ENCODE data around the gene RAPGEF2.
"Not testable (repeated sequence)": the region's sequence is repeated elsewhere in the genome, so short reads cannot be mapped to it uniquely, and the experiment has no call there.

The RAPGEF2 gene

DNA sequence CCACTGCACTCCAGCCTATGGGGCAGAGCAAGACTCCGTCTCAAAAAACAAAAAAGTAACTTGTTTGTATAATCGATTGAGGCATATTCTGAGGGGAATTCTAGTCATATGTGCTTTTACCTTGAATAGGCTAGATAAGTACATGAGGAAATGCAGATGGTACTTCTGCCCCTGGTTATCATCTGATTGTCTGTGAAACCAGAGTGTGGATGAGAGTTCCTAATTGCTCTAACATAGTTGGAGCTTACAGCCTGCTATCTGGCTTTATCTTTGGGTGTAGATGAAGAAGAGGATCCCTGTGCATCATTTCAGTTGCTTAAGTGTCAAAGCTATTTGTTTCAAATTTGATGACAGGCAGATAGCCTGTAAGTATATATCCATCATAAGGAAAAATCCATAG, 205.1 kb downstream of the RAPGEF2 start:
- peaks cover 4% of the 10 kb centered on the region; the same call in 1 of the 2 replicates for H4K20me1 ChIP-seq
- H3K36me3 ChIP-seq: peaks cover 17% of the 10 kb centered on the region
- H3K9ac ChIP-seq: no peak overlapping the region
- H3K4me2 ChIP-seq: no peak overlapping the region
- TF ChIP-seq Cebpa-rat (IDR thresholded peaks at IDR 0.05): no peak
- H3K4me1 ChIP-seq: no peaks in the 10 kb centered on the region
- H3K9me3 ChIP-seq: no peaks in the 10 kb centered on the region
- H3K4me3 ChIP-seq: no peak overlapping the region
- no peak overlapping the region for H3K27ac ChIP-seq
- H3K27me3 ChIP-seq: no peaks in the 10 kb centered on the region

DNA sequence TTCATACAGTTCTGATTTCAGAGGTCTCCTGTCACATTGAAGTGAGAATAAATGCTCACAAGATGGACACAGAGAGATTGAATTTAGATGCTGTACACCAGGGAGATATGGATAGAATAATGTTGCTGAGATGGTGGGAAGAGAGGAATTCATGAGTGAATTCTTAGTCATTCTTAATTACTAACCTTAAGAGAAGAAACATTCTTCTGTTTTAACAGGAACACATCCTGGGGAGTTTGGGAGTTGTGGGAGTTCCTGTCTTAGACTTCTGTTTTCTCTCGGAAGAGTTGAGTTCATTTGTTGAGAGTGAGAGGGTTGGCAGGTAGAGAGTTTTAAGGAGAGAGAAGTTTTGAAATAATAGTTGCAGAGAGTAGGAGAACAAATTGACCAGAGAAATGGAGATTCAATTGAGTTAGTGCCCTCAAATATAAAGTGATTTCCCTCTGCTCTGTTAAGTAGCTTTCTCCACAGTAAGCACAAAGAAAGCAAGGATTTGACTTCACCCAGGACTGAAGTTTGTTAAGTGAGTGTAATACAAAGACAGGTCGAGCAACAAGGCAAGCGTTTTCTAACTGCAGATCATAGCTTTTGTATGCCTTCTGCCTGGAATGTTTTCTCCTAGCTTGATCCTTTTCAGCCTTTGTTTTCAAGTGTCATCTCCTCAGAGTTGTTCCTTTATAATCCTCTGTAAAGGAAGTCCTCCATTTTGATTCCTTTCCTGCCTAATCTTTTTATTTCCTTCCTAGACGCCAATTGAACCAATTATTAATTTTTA, 205.9 kb downstream of the RAPGEF2 start:
- Histone ChIP-seq H3K27ac (no peak overlapping the region), H4K20me1 (peaks cover 4% of the 10 kb centered on the region; the same call in 1 of the 2 replicates), H3K4me2 (no peak overlapping the region), H3K9me3 (no peaks in the 10 kb centered on the region), H3K9ac (no peak overlapping the region), H3K4me3 (no peak overlapping the region), H3K27me3 (no peaks in the 10 kb centered on the region), H3K4me1 (no peaks in the 10 kb centered on the region), H3K36me3 (peaks cover 18% of the 10 kb centered on the region)
- no peak for TF ChIP-seq Cebpa-rat (IDR thresholded peaks at IDR 0.05)

DNA sequence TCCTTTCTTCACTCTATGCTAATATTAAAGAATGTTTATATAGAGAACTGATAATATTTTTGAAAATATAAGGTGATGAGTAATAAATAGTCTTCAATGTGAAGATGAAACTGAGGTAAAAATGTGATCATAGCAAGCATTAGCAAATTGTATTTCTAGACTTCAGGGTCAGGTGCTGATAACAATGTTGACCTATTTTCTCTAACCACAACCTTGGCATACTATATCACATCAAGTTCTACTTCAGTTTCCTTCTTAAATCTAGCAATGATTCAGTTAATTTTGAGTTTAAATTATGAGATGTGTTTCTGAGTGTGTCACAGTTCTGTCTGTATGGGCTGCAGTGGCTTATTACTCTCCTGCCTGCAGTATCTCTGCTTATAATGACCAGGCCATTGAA, 209.4 kb downstream of the RAPGEF2 start:
- no peak overlapping the region for H3K9ac ChIP-seq
- no peak overlapping the region for H3K4me2 ChIP-seq
- TF ChIP-seq Cebpa-rat (IDR thresholded peaks at IDR 0.05): no peak
- peaks cover 4% of the 10 kb centered on the region; the same call in 1 of the 2 replicates for H4K20me1 ChIP-seq
- no peak overlapping the region for H3K4me3 ChIP-seq
- H3K36me3 ChIP-seq: peaks cover 31% of the 10 kb centered on the region
- no peaks in the 10 kb centered on the region for H3K4me1 ChIP-seq
- peaks cover 7% of the 10 kb centered on the region; the same call in 1 of the 2 replicates for H3K9me3 ChIP-seq
- H3K27me3 ChIP-seq: no peaks in the 10 kb centered on the region
- no peak overlapping the region for H3K27ac ChIP-seq

DNA sequence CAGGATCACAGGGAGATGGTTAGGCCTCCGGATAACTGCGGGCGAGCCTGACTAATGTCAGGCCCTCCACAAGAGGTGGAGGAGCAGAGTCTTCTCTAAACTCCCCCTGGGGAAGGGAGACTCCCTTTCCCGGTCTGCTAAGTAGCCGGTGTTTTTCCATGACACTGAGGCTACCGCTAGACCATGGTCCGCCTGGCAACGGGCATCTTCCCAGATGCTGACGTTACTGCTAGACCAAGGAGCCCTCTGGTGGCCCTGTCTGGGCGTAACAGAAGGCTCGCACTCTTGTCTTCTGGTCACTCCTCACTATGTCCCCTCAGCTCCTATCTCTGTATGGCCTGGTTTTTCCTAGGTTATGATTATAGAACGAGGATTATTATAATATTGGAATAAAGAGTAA, 213.0 kb downstream of the RAPGEF2 start:
- not testable (repeated sequence) for H3K9ac ChIP-seq

DNA sequence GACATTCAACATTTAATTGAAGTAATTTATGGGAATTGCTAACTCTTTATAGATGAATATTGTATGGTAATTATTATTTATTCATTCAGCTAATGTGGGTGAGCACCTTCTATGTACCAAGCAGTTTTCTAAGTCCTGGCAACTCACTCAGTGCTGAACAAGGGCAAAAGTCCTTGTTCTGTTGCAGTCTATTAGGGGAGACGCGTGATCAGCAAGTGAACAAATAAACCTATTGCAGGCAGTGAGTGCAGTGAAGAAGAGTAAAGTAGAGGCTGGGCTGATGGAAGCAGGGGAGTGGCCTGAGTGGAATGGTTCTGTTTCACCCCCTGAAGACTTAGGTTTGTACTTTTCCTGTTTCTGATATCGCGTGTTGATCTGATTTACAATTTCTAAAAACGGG, 214.3 kb downstream of the RAPGEF2 start:
- Histone ChIP-seq H3K9ac (no peak overlapping the region), H3K9me3 (peaks cover 7% of the 10 kb centered on the region; the same call in 1 of the 2 replicates), H4K20me1 (no peaks in the 10 kb centered on the region), H3K27ac (no peak overlapping the region), H3K36me3 (peaks cover 44% of the 10 kb centered on the region), H3K4me1 (no peaks in the 10 kb centered on the region), H3K4me2 (no peak overlapping the region), H3K4me3 (no peak overlapping the region), H3K27me3 (no peaks in the 10 kb centered on the region)
- TF ChIP-seq Cebpa-rat (IDR thresholded peaks at IDR 0.05): no peak

More for the DNA sequence above, 213.0 kb downstream of the RAPGEF2 start:
- not testable (repeated sequence) for H3K4me3 ChIP-seq, H3K4me2 ChIP-seq, H4K20me1 ChIP-seq, H3K27ac ChIP-seq, H3K27me3 ChIP-seq, H3K9me3 ChIP-seq, H3K4me1 ChIP-seq
- peaks cover 31% of the 10 kb centered on the region for H3K36me3 ChIP-seq

DNA sequence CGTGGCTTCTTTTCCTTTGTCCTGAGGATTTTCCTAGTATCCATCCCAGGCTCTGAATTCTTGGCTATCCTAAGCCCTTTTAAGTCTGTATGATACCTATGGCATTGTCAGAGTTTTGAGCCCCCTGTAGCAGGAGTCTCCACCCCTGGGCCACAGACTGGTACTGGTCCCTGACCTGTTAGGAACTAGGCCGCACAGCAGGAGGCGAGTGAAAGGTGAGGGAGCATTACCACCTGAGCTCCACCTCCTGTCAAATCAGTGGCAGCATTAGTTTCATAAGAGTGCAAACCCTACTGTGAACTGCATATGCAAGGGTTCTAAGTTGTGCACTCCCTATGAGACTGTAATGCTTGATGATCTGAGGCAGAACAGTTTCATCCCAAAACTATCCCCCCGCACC, 216.1 kb downstream of the RAPGEF2 start:
- H3K4me3 ChIP-seq: no peak overlapping the region
- H3K4me1 ChIP-seq: no peaks in the 10 kb centered on the region
- no peaks in the 10 kb centered on the region for H3K27me3 ChIP-seq
- peaks cover 7% of the 10 kb centered on the region; the same call in 1 of the 2 replicates for H3K9me3 ChIP-seq
- H3K36me3 ChIP-seq: peaks cover 58% of the 10 kb centered on the region
- no peak for TF ChIP-seq Cebpa-rat (IDR thresholded peaks at IDR 0.05)
- H3K4me2 ChIP-seq: no peak overlapping the region
- no peak overlapping the region for H3K27ac ChIP-seq
- no peak overlapping the region for H3K9ac ChIP-seq
- no peaks in the 10 kb centered on the region for H4K20me1 ChIP-seq

DNA sequence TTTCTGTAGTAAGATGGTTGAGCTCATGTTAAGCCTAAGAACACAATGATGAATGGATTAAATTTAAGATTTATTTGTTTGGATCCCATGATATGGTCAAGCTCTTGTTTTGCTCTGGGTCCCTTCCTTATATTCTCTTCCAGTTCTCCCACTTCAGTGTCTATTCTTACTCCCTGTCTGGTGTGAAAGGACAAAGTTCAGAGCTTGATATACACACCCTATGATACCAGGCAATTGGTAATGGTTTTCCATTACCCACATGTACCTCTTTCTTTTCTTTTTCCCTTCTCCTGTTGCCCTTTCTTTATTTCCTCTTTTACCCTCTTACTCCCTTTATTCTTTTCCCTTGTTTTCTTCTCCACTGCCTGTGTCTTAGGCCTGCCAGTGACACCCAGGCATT, 223.6 kb downstream of the RAPGEF2 start:
- H3K9me3 ChIP-seq: no peaks in the 10 kb centered on the region
- H3K4me3 ChIP-seq: no peak overlapping the region
- no peak for TF ChIP-seq Cebpa-rat (IDR thresholded peaks at IDR 0.05)
- peaks cover 39% of the 10 kb centered on the region for H3K36me3 ChIP-seq
- no peak overlapping the region for H3K4me2 ChIP-seq
- no peaks in the 10 kb centered on the region for H4K20me1 ChIP-seq
- no peaks in the 10 kb centered on the region for H3K27me3 ChIP-seq
- H3K4me1 ChIP-seq: no peaks in the 10 kb centered on the region
- H3K27ac ChIP-seq: no peak overlapping the region
- H3K9ac ChIP-seq: no peak overlapping the region

DNA sequence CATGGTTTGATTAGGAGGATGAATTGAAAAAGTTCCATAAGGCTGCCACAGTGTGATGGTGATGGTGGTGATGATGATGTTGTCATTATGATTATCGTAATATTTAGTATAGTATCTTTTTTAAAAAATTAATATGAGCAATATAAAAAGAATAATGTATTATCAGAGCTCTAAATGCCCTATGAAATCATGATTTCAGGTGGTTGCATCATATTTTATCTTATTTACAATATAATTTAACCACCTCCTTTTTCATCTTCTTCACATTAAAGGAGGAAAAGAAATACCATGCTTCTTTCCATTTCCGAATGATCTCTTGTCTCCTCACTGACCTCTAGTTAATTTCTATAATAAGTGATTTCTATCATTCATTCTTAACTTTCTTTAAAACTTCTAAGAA, 225.9 kb downstream of the RAPGEF2 start:
- H3K27me3 ChIP-seq: no peaks in the 10 kb centered on the region
- no peak overlapping the region for H3K4me3 ChIP-seq
- H3K27ac ChIP-seq: no peak overlapping the region
- no peaks in the 10 kb centered on the region for H4K20me1 ChIP-seq
- H3K4me1 ChIP-seq: no peaks in the 10 kb centered on the region
- H3K9me3 ChIP-seq: no peaks in the 10 kb centered on the region
- no peak overlapping the region for H3K9ac ChIP-seq
- no peak overlapping the region for H3K4me2 ChIP-seq
- H3K36me3 ChIP-seq: peaks cover 32% of the 10 kb centered on the region
- TF ChIP-seq Cebpa-rat (IDR thresholded peaks at IDR 0.05): no peak

DNA sequence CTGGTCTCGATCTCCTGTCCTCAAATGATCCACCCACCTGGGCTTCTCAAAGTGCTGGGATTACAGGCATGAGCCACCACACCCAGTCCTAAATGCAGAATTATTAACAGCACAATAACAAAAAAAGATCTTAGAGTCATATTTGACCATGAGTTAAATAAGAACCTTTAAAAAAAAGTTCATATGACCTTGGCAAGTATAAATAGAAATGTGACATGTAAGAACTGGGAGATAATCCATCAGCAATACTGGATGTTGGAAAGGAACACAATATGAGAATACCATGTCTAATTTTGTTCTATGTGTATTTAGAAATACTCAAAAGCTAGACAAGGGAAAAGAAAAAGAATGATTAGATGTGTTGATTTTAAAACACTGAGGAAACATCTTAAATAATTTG, 231.6 kb downstream of the RAPGEF2 start:
- Histone ChIP-seq H3K4me2 (no peak overlapping the region), H4K20me1 (no peaks in the 10 kb centered on the region), H3K27ac (no peak overlapping the region), H3K9ac (no peak overlapping the region), H3K27me3 (no peaks in the 10 kb centered on the region), H3K4me3 (no peak overlapping the region), H3K9me3 (no peaks in the 10 kb centered on the region), H3K4me1 (no peaks in the 10 kb centered on the region), H3K36me3 (peaks cover 57% of the 10 kb centered on the region)
- no peak for TF ChIP-seq Cebpa-rat (IDR thresholded peaks at IDR 0.05)

DNA sequence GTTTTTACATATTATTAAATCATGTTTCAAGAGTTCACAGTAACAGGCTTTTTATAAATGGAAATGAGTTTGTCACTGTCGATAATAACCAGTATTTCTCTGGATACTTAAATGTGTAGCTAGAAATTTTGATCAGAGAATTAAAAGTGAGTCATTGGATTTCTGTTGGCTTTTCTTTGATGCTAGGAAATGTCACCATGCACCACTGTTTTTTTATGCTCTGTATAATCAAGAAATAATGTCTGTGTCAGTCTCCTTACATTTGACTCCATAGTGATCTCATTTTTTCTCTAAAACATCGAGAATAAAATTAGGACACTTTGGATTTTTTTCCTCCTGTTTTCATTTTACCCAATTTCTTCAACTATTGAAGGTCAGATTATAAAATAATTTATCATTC, 234.2 kb downstream of the RAPGEF2 start:
- no peak for TF ChIP-seq Cebpa-rat (IDR thresholded peaks at IDR 0.05)
- H3K4me1 ChIP-seq: no peaks in the 10 kb centered on the region
- H3K9me3 ChIP-seq: no peaks in the 10 kb centered on the region
- H3K27ac ChIP-seq: no peak overlapping the region
- no peak overlapping the region for H3K4me3 ChIP-seq
- H3K9ac ChIP-seq: no peak overlapping the region
- peaks cover 64% of the 10 kb centered on the region for H3K36me3 ChIP-seq
- H4K20me1 ChIP-seq: no peaks in the 10 kb centered on the region
- no peak overlapping the region for H3K4me2 ChIP-seq
- H3K27me3 ChIP-seq: no peaks in the 10 kb centered on the region

Data from BLaER1 (cell line).